ENCODE data around the gene CNTNAP2.

CNTNAP2 gene

GRCh38 chr7:146741911-146742310 lies 625.3 kb downstream of the CNTNAP2 start:
- H2BK12ac ChIP-seq (ENCODE audit: low read length): no peak overlapping the region
- no peak overlapping the region for H2AK5ac ChIP-seq (ENCODE audit: low read length)
- H3K4ac ChIP-seq (ENCODE audit: low read depth, low read length): no peak overlapping the region
- no peak overlapping the region for H3K4me2 ChIP-seq (ENCODE audit: low read length)
- no peaks in the 10 kb centered on the region for H3K27me3 ChIP-seq (ENCODE audit: insufficient read depth, low read length)
- no peak for DNase-seq
- H3K9me3 ChIP-seq (ENCODE audit: insufficient read depth, low read depth, low read length): peaks cover 1% of the 10 kb centered on the region
- H3K27ac ChIP-seq (ENCODE audit: low read depth, low read length): no peak overlapping the region
- no peaks in the 10 kb centered on the region for H3K4me1 ChIP-seq (ENCODE audit: control insufficient read depth in 1 of 2, insufficient read depth in 2 of 2, low read length in 2 of 2)
- H2BK120ac ChIP-seq (ENCODE audit: insufficient read depth, low read length, poor library complexity): no peak overlapping the region
- H4K8ac ChIP-seq (ENCODE audit: low read depth, low read length): no peak overlapping the region
- H3K9ac ChIP-seq (ENCODE audit: low read length): no peak overlapping the region
- no peak overlapping the region for H3K18ac ChIP-seq (ENCODE audit: low read length)
- H2AFZ ChIP-seq (ENCODE audit: insufficient read depth, low read length, poor library complexity): no peak overlapping the region
- H3K36me3 ChIP-seq (ENCODE audit: control insufficient read depth in 1 of 2, insufficient read depth in 2 of 2, low read length in 2 of 2): no peaks in the 10 kb centered on the region
- no peak overlapping the region for H4K12ac ChIP-seq (ENCODE audit: low read depth, low read length)
- no peak overlapping the region for H4K91ac ChIP-seq (ENCODE audit: low read depth, low read length)
- no peaks in the 10 kb centered on the region for H3K79me2 ChIP-seq (ENCODE audit: control insufficient read depth, insufficient read depth, low read length, poor library complexity)
- H3K79me1 ChIP-seq (ENCODE audit: low read length): no peaks in the 10 kb centered on the region
- no peak overlapping the region for H3K14ac ChIP-seq (ENCODE audit: low read length)
- H3K23ac ChIP-seq (ENCODE audit: low read length): no peak overlapping the region
- H2BK5ac ChIP-seq (ENCODE audit: low read depth, low read length, poor library complexity): no peak overlapping the region
- no peak overlapping the region for H3K4me3 ChIP-seq (ENCODE audit: low read depth, low read length)

GRCh38 chr7:146754385-146754784 lies 637.8 kb downstream of the CNTNAP2 start:
- H3K18ac ChIP-seq (ENCODE audit: low read length): no peak overlapping the region
- no CpG with 5 or more reads among the region's 1 CpG for WGBS (ENCODE audit: extremely low coverage, insufficient coverage, insufficient read length)

GRCh38 chr7:146755585-146755984 lies 639.0 kb downstream of the CNTNAP2 start:
- H3K4ac ChIP-seq (ENCODE audit: low read depth, low read length): no peak overlapping the region
- H4K12ac ChIP-seq (ENCODE audit: low read depth, low read length): no peak overlapping the region
- no peak overlapping the region for H2AK5ac ChIP-seq (ENCODE audit: low read length)
- H3K79me1 ChIP-seq (ENCODE audit: low read length): no peaks in the 10 kb centered on the region
- no CpG with 5 or more reads among the region's 2 CpGs for WGBS (ENCODE audit: extremely low coverage, insufficient coverage, insufficient read length)
- no peaks in the 10 kb centered on the region for H3K9me3 ChIP-seq (ENCODE audit: insufficient read depth, low read depth, low read length)
- no peak overlapping the region for H3K4me3 ChIP-seq (ENCODE audit: low read depth, low read length)
- H2BK12ac ChIP-seq (ENCODE audit: low read length): no peak overlapping the region
- no peak for DNase-seq
- no peak overlapping the region for H3K4me2 ChIP-seq (ENCODE audit: low read length)
- no peak overlapping the region for H2BK5ac ChIP-seq (ENCODE audit: low read depth, low read length, poor library complexity)
- H3K36me3 ChIP-seq (ENCODE audit: control insufficient read depth in 1 of 2, insufficient read depth in 2 of 2, low read length in 2 of 2): no peaks in the 10 kb centered on the region
- no peak overlapping the region for H3K18ac ChIP-seq (ENCODE audit: low read length)
- no peak overlapping the region for H2BK120ac ChIP-seq (ENCODE audit: insufficient read depth, low read length, poor library complexity)
- no peak overlapping the region for H4K91ac ChIP-seq (ENCODE audit: low read depth, low read length)
- no peak overlapping the region for H3K23ac ChIP-seq (ENCODE audit: low read length)
- H4K8ac ChIP-seq (ENCODE audit: low read depth, low read length): no peak overlapping the region
- H3K9ac ChIP-seq (ENCODE audit: low read length): no peak overlapping the region
- H3K4me1 ChIP-seq (ENCODE audit: control insufficient read depth in 1 of 2, insufficient read depth in 2 of 2, low read length in 2 of 2): no peaks in the 10 kb centered on the region
- no peak overlapping the region for H3K14ac ChIP-seq (ENCODE audit: low read length)
- no peak overlapping the region for H3K27ac ChIP-seq (ENCODE audit: low read depth, low read length)
- H3K27me3 ChIP-seq (ENCODE audit: insufficient read depth, low read length): no peaks in the 10 kb centered on the region
- H2AFZ ChIP-seq (ENCODE audit: insufficient read depth, low read length, poor library complexity): no peak overlapping the region
- H3K79me2 ChIP-seq (ENCODE audit: control insufficient read depth, insufficient read depth, low read length, poor library complexity): no peaks in the 10 kb centered on the region

More at GRCh38 chr7:146754385-146754784, 637.8 kb downstream of the CNTNAP2 start:
- Histone ChIP-seq H4K12ac (ENCODE audit: low read depth, low read length) (no peak overlapping the region), H3K4me3 (ENCODE audit: low read depth, low read length) (no peak overlapping the region), H3K4me1 (ENCODE audit: control insufficient read depth in 1 of 2, insufficient read depth in 2 of 2, low read length in 2 of 2) (no peaks in the 10 kb centered on the region), H2AK5ac (ENCODE audit: low read length) (no peak overlapping the region), H2BK5ac (ENCODE audit: low read depth, low read length, poor library complexity) (no peak overlapping the region), H2BK12ac (ENCODE audit: low read length) (no peak overlapping the region), H3K36me3 (ENCODE audit: control insufficient read depth in 1 of 2, insufficient read depth in 2 of 2, low read length in 2 of 2) (no peaks in the 10 kb centered on the region), H4K91ac (ENCODE audit: low read depth, low read length) (no peak overlapping the region), H3K4me2 (ENCODE audit: low read length) (no peak overlapping the region), H3K27ac (ENCODE audit: low read depth, low read length) (no peak overlapping the region), H2BK120ac (ENCODE audit: insufficient read depth, low read length, poor library complexity) (no peak overlapping the region), H2AFZ (ENCODE audit: insufficient read depth, low read length, poor library complexity) (no peak overlapping the region), H3K79me2 (ENCODE audit: control insufficient read depth, insufficient read depth, low read length, poor library complexity) (no peaks in the 10 kb centered on the region), H3K27me3 (ENCODE audit: insufficient read depth, low read length) (no peaks in the 10 kb centered on the region), H3K9me3 (ENCODE audit: insufficient read depth, low read depth, low read length) (no peaks in the 10 kb centered on the region), H3K79me1 (ENCODE audit: low read length) (no peaks in the 10 kb centered on the region), H3K14ac (ENCODE audit: low read length) (no peak overlapping the region), H3K23ac (ENCODE audit: low read length) (no peak overlapping the region), H3K4ac (ENCODE audit: low read depth, low read length) (no peak overlapping the region), H4K8ac (ENCODE audit: low read depth, low read length) (no peak overlapping the region), H3K9ac (ENCODE audit: low read length) (no peak overlapping the region)
- no peak for DNase-seq

GRCh38 chr7:146764458-146764857 lies 647.9 kb downstream of the CNTNAP2 start:
- Histone ChIP-seq H2BK120ac (ENCODE audit: insufficient read depth, low read length, poor library complexity) (no peak overlapping the region), H3K23ac (ENCODE audit: low read length) (no peak overlapping the region), H4K8ac (ENCODE audit: low read depth, low read length) (no peak overlapping the region), H2AK5ac (ENCODE audit: low read length) (no peak overlapping the region), H3K4me1 (ENCODE audit: control insufficient read depth in 1 of 2, insufficient read depth in 2 of 2, low read length in 2 of 2) (no peaks in the 10 kb centered on the region), H3K9me3 (ENCODE audit: insufficient read depth, low read depth, low read length) (no peaks in the 10 kb centered on the region), H3K9ac (ENCODE audit: low read length) (no peak overlapping the region), H3K79me2 (ENCODE audit: control insufficient read depth, insufficient read depth, low read length, poor library complexity) (no peaks in the 10 kb centered on the region), H3K14ac (ENCODE audit: low read length) (no peak overlapping the region), H2BK5ac (ENCODE audit: low read depth, low read length, poor library complexity) (no peak overlapping the region), H3K4ac (ENCODE audit: low read depth, low read length) (no peak overlapping the region), H3K18ac (ENCODE audit: low read length) (no peak overlapping the region), H4K12ac (ENCODE audit: low read depth, low read length) (no peak overlapping the region), H3K27ac (ENCODE audit: low read depth, low read length) (no peak overlapping the region), H2AFZ (ENCODE audit: insufficient read depth, low read length, poor library complexity) (no peak overlapping the region), H3K27me3 (ENCODE audit: insufficient read depth, low read length) (no peaks in the 10 kb centered on the region), H2BK12ac (ENCODE audit: low read length) (no peak overlapping the region), H4K91ac (ENCODE audit: low read depth, low read length) (no peak overlapping the region), H3K36me3 (ENCODE audit: control insufficient read depth in 1 of 2, insufficient read depth in 2 of 2, low read length in 2 of 2) (no peaks in the 10 kb centered on the region), H3K4me2 (ENCODE audit: low read length) (no peak overlapping the region), H3K4me3 (ENCODE audit: low read depth, low read length) (no peak overlapping the region), H3K79me1 (ENCODE audit: low read length) (no peaks in the 10 kb centered on the region)
- WGBS (ENCODE audit: extremely low coverage, insufficient coverage, insufficient read length): no CpG with 5 or more reads among the region's 3 CpGs
- no peak for DNase-seq
